Body of pancreas (tissue), 4 donors: ENCODE results near the gene GDF11. TPM values are rescaled to one million over a fixed set of nuclear protein-coding genes. Genes with fewer than 3 reads are reported as not detected.

ENCODE experiments used
- ATAC-seq: fragments of 150-250 bp; one replicate; pipeline ENCODE4 v1.9.1; 2016
- DNase-seq, 4 donors: peaks; one replicate each; pipeline ENCODE4 v3.0.0-alpha.2; 2019
- H3K27ac ChIP-seq, 4 donors: fragments of 200-600 bp; sonication (generic); 1 replicate in 3 of 4; 2 replicates in 1 of 4; pipeline versions ENCODE4 v1.5.1 to v1.6.1; 2016 to 2019; ENCODE audit warnings: mild to moderate bottlenecking in 1 of 4, mixed read lengths in 1 of 4, moderate library complexity in 1 of 4
- H3K27me3 ChIP-seq, 2 donors: fragments of 200-600 bp; sonication (generic); one replicate each; pipeline ENCODE4 v1.6.0; 2016; ENCODE audit warnings: mild to moderate bottlenecking in 1 of 2
- H3K36me3 ChIP-seq, 2 donors: fragments of 200-600 bp; sonication (generic); replicated peaks in 1 of 2; 2 replicates each; pipeline ENCODE4 v1.5.1; 2016; ENCODE audit warnings: low read depth in 2 of 2; ENCODE audit not compliant: insufficient read depth in 1 of 2
- H3K4me1 ChIP-seq: fragments of 200-600 bp; sonication (generic); one replicate; pipeline ENCODE4 v1.6.0; 2016
- H3K4me3 ChIP-seq, 2 donors: fragments of 200-600 bp; sonication (generic); 1 replicate in 1 of 2; 2 replicates in 1 of 2; pipeline ENCODE4 v1.5.1; 2016 to 2019
- H3K9me3 ChIP-seq, 3 donors: fragments of 200-600 bp; sonication (generic); 1 replicate in 2 of 3; 2 replicates in 1 of 3; pipeline ENCODE4 v1.5.1; 2016
- POLR2A ChIP-seq, 3 donors: fragments of 450-650 bp; IDR thresholded peaks; one replicate each; pipeline ENCODE4 v1.6.1; 2016; ENCODE audit warnings: antibody characterized with exemption in 3 of 3, mild to moderate bottlenecking in 2 of 3
- WGBS, 2 donors: methylation state at CpG; one replicate each; pipeline ENCODE4 v1.1.5; 2017; 5-methylcytosine and 5-hydroxymethylcytosine counted together
- intact Hi-C: fragments of 100-400 bp; cut with DNase I; formaldehyde crosslinking; loops from one replicate; pipeline ENCODE4 v1.15.1; 2023
- total RNA-seq, 2 donors: library from RNA; depleted of rRNA; stranded (reverse); fragments of >200 nt; gene quantifications; one replicate each; pipeline ENCODE4 v1.1.0, GENCODE V29; 2016
- TF ChIP-seq, protein P1 (sequence below), 7 experiments: fragments of 450-650 bp in 4 of 7; fragments of 200-600 bp in 3 of 7; sonication (generic) in 3 of 7; IDR thresholded peaks; one replicate each; pipeline ENCODE4 v1.5.1; 2016 to 2019; ENCODE audit warnings: antibody characterized with exemption in 7 of 7

The GDF11 gene
- total RNA-seq, 2 donors from 2014 or later, result 0.33 to 0.78 TPM

DNA sequence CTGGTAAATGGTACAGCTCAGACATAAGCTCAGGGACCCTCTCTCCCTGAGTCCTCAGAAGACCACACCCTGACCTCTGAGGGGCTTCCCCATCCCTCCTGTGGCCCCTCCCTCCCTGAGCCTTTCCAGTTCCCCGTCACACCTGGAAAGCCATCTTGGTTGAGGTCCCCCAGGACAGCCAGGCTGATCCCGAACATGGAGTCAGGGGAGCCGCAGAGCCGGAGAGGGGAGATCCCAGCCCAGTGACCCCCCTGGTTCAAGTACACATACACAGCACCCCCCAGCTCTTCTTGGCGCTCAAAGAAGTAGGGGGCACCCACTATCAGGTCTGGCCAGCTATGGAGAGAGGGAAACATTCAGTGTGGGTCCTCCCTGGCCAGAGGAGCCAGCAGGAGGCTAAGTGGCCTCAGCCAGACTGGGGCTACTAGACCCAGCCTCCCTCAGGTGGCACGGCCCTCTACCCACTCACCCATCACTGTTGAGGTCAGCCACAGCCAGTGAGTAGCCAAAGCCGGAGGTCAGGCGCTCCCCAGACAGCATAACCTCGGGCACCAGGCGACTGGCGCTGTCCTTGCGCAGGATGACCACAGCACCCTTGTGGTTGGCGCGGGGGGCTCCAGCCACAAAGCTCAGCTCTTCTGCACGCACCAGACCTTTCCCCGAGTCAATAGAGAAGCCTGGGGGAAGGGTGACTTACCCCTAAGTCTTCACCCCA, 44.5 kb upstream of the GDF11 start:
- no peak for ATAC-seq
- intact Hi-C loops, result no loop called here
- DNase-seq, result no peak
- H3K36me3 ChIP-seq, result no peaks in the 10 kb centered on the region
- TF ChIP-seq POLR2A (IDR thresholded peaks at IDR 0.05), result no peak
- TF ChIP-seq, protein P1, sequence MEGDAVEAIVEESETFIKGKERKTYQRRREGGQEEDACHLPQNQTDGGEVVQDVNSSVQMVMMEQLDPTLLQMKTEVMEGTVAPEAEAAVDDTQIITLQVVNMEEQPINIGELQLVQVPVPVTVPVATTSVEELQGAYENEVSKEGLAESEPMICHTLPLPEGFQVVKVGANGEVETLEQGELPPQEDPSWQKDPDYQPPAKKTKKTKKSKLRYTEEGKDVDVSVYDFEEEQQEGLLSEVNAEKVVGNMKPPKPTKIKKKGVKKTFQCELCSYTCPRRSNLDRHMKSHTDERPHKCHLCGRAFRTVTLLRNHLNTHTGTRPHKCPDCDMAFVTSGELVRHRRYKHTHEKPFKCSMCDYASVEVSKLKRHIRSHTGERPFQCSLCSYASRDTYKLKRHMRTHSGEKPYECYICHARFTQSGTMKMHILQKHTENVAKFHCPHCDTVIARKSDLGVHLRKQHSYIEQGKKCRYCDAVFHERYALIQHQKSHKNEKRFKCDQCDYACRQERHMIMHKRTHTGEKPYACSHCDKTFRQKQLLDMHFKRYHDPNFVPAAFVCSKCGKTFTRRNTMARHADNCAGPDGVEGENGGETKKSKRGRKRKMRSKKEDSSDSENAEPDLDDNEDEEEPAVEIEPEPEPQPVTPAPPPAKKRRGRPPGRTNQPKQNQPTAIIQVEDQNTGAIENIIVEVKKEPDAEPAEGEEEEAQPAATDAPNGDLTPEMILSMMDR (IDR thresholded peaks at IDR 0.05), result no peak
- H3K4me3 ChIP-seq, result no peak overlapping the region
- no peaks in the 10 kb centered on the region for H3K27me3 ChIP-seq
- no peak overlapping the region for H3K27ac ChIP-seq
- H3K4me1 ChIP-seq, result no peaks in the 10 kb centered on the region
- no peaks in the 10 kb centered on the region for H3K9me3 ChIP-seq
- 89% methylated on average over 4 to 16 of the region's 16 CpGs for WGBS, 2 donors

DNA sequence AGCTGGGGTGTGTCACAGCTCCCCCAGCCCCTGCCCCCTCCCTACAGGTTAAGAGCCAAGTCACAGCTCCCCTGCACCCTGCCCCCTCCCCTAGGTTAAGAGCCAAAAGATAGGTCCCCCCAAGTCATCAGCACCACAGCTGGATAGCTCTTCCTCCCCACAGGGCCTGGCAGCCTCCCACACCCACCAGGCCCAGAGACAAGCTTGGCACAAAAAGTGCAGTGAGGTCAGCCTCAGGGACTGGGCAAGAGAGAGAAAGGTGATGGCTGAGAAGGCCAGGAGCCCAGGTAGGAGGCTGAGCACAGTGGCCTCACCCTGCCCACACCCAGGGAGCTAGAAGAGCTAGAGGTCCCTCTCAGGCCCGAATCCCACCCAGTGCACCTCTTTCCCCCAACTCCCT, 44.0 kb upstream of the GDF11 start:
- no peak for DNase-seq
- no peak overlapping the region for H3K4me3 ChIP-seq
- 86% methylated on average over 1 of the region's 1 CpG; no CpG with 5 or more reads in 1 of the 2 donors for WGBS, 2 donors
- ATAC-seq, result no peak
- no peak for TF ChIP-seq POLR2A (IDR thresholded peaks at IDR 0.05)
- TF ChIP-seq, protein P1 (IDR thresholded peaks at IDR 0.05), result no peak
- H3K27me3 ChIP-seq, result no peaks in the 10 kb centered on the region
- no peaks in the 10 kb centered on the region for H3K36me3 ChIP-seq
- no peaks in the 10 kb centered on the region for H3K4me1 ChIP-seq
- H3K27ac ChIP-seq, result no peak overlapping the region
- intact Hi-C loops, result no loop called here
- no peaks in the 10 kb centered on the region for H3K9me3 ChIP-seq

DNA sequence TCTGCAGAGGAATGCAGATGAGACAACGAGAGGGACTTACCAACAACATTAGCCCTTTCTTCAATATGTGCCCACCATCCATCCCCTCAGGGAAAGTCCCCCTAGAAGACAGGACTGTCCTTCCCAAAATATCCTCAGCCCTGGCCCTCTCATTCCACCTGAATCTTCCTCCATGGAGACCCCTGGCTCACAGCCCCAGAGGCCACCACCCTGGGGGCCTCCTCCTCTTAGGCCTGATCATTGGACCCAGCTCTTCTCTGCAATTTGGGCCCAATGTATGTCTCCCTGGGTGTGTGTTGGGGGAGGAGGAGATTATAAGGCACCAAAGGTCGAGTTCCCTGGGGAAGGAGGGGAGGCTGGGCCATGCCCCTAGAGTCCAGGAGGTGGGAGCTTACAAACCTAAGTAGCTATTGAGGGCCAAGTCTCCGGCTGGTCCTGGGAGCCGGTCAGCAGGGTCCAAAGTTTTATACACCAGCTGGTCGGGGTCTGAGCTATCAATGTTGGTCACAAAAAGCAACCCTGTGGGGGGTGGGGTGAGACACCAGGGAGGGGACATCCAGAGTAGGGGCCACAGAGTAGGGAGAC, 43.4 kb upstream of the GDF11 start:
- no peak for TF ChIP-seq POLR2A (IDR thresholded peaks at IDR 0.05)
- TF ChIP-seq, protein P1 (IDR thresholded peaks at IDR 0.05), result no peak
- Histone ChIP-seq H3K4me1 (no peaks in the 10 kb centered on the region), H3K27ac (no peak overlapping the region), H3K4me3 (no peak overlapping the region), H3K36me3 (no peaks in the 10 kb centered on the region), H3K27me3 (no peaks in the 10 kb centered on the region), H3K9me3 (no peaks in the 10 kb centered on the region)
- ATAC-seq (no peak), DNase-seq (no peak)
- intact Hi-C loops, result no loop called here
- 61 to 70% methylated on average over 5 of the region's 5 CpGs for WGBS, 2 donors

DNA sequence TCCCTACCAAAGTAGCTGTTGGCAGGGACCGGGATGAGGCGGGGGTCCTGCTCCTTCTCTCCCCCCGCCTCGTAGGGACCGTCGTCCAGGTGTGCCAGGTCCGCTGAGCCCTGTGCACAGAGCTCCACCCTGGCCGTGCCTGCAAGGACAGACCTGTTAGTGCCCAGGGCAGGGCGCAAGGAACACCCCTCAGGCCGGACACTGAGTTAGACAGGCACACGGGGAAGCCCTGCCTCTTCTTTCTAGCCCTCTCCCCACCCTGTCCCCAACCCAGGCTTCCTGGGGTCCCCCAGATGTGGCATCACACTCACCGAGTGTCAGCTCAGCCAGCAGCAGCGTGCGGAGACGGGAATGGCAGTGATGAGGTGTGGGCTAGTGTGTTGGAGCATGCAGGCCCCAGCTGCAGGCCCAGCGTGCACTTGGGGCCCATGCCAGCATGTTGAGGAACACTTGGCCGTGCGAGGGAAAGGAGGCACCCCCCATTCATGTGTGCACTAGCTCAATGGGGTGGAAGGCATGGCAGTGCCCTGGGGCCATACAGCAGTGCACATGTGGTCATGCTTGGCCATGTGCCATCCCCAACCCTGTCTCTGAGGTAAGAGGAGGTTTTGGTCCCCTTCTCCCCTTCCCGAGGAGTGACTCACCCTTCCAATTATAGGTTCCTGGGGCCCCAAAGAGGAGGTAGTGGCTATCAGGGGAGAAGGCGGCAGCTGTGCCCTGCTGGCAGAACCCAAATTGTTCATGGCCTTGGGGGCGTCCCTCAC, 42.5 kb upstream of the GDF11 start:
- Histone ChIP-seq H3K4me1 (no peaks in the 10 kb centered on the region), H3K27ac (no peak overlapping the region), H3K27me3 (no peaks in the 10 kb centered on the region), H3K36me3 (no peaks in the 10 kb centered on the region), H3K9me3 (no peaks in the 10 kb centered on the region), H3K4me3 (no peak overlapping the region)
- ATAC-seq (no peak), DNase-seq (no peak)
- 74 to 86% methylated on average over 10 to 21 of the region's 21 CpGs for WGBS, 2 donors
- TF ChIP-seq POLR2A (IDR thresholded peaks at IDR 0.05), result no peak
- TF ChIP-seq, protein P1 (IDR thresholded peaks at IDR 0.05), result no peak
- intact Hi-C loops, result no loop called here
